ENCODE data around the gene TMPRSS4. TPM values are rescaled to one million over a fixed set of nuclear protein-coding genes. Genes with fewer than 3 reads are reported as not detected.

Gene TMPRSS4
- total and polyA plus RNA-seq, 2 experiments from 2014 or later: not detected

DNA sequence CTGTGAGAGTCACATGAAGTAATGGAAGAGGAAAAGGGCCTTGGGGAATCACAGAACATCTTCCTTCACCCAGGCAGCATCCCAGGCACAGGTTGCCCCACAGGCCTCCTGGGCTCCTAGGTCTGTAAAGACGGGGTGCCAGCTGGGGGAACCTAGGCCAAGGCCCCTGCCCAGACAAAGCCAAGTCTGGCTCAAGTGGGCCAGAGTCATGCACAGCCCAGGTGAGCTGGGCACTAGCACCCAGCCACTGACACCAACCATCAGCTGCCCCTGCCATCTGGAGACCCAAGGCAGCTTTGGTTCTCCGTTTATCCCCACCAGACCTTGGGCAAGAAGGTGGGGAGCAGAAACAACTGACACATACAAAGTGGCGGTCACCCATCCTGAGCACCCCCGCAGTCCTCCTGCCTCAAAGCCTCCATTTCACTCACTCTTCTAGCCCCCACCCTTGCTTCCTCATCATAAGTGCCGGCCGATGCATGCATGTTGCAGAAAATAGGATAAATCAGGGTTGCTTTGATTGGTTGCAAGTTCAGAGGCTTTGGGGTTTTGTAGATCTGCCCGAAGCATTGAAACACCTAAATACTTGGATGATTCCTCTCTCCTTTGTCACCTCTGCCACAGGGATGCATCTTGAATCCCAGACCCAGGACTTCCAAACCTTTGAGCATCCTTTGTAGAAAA, 26.5 kb upstream of the TMPRSS4 start:
- TF ChIP-seq EZH2 (IDR thresholded peaks at IDR 0.05; ENCODE audit: insufficient read depth, poor library complexity, severe bottlenecking) (no peak), EZH2phosphoT487 (IDR thresholded peaks at IDR 0.05; ENCODE audit: insufficient read depth, low read depth) (no peak)
- no peak for DNase-seq
- H3K27ac ChIP-seq: no peak overlapping the region
- H3K9me3 ChIP-seq (ENCODE audit: low read depth): no peaks in the 10 kb centered on the region
- no peaks in the 10 kb centered on the region for H3K79me2 ChIP-seq (ENCODE audit: insufficient read depth)
- H3K36me3 ChIP-seq (ENCODE audit: low read depth): no peaks in the 10 kb centered on the region
- H3K4me1 ChIP-seq (ENCODE audit: insufficient read depth): no peaks in the 10 kb centered on the region
- H3K9ac ChIP-seq: no peak overlapping the region
- no peaks in the 10 kb centered on the region for H3F3A ChIP-seq (ENCODE audit: insufficient read depth)
- H4K20me1 ChIP-seq (ENCODE audit: insufficient read depth): no peaks in the 10 kb centered on the region
- peaks cover 12% of the 10 kb centered on the region for H3K27me3 ChIP-seq (replicated peaks; ENCODE audit: insufficient read depth)
- in situ Hi-C loops (cut with MboI): loop anchor here (10.0 kb wide), 1 partner anchor 216 kb away; no protein-coding TSS in a partner anchor
- no peak overlapping the region for H2AFZ ChIP-seq
- no peak overlapping the region for H3K4me3 ChIP-seq
- 55 to 59% methylated on average over 7 of the region's 7 CpGs for WGBS, 2 experiments (ENCODE audit: low coverage in 1 of 2, low lambda C conversion rate in 2 of 2, missing lambda C conversion rate in 2 of 2)
- H3K9me2 ChIP-seq (ENCODE audit: insufficient read depth): no peaks in the 10 kb centered on the region
- H3K4me2 ChIP-seq (ENCODE audit: unreplicated experiment): no peak overlapping the region

- Histone ChIP-seq H3K4me2 (ENCODE audit: unreplicated experiment) (no peak overlapping the region), H3K4me1 (ENCODE audit: insufficient read depth) (no peaks in the 10 kb centered on the region), H2AFZ (no peak overlapping the region), H3K9me3 (ENCODE audit: low read depth) (no peaks in the 10 kb centered on the region), H3K79me2 (ENCODE audit: insufficient read depth) (no peaks in the 10 kb centered on the region), H3K9ac (no peak overlapping the region), H3K9me2 (ENCODE audit: insufficient read depth) (no peaks in the 10 kb centered on the region), H3K4me3 (no peak overlapping the region), H3K36me3 (ENCODE audit: low read depth) (no peaks in the 10 kb centered on the region), H3K27me3 (replicated peaks; ENCODE audit: insufficient read depth) (peaks cover 12% of the 10 kb centered on the region), H4K20me1 (ENCODE audit: insufficient read depth) (no peaks in the 10 kb centered on the region), H3F3A (ENCODE audit: insufficient read depth) (no peaks in the 10 kb centered on the region), H3K27ac (no peak overlapping the region)
- no peak for DNase-seq
- 33 to 43% methylated on average over 7 of the region's 7 CpGs for WGBS, 2 experiments (ENCODE audit: low coverage in 1 of 2, low lambda C conversion rate in 2 of 2, missing lambda C conversion rate in 2 of 2)
- TF ChIP-seq EZH2 (IDR thresholded peaks at IDR 0.05; ENCODE audit: insufficient read depth, poor library complexity, severe bottlenecking): no peak
- no peak for TF ChIP-seq EZH2phosphoT487 (IDR thresholded peaks at IDR 0.05; ENCODE audit: insufficient read depth, low read depth)
- in situ Hi-C loops (cut with MboI): loop anchor here (10.0 kb wide), 1 partner anchor 216 kb away; no protein-coding TSS in a partner anchor
Observed at GRCh38 chr11:118051136-118051610, 25.7 kb upstream of the TMPRSS4 start.

DNA sequence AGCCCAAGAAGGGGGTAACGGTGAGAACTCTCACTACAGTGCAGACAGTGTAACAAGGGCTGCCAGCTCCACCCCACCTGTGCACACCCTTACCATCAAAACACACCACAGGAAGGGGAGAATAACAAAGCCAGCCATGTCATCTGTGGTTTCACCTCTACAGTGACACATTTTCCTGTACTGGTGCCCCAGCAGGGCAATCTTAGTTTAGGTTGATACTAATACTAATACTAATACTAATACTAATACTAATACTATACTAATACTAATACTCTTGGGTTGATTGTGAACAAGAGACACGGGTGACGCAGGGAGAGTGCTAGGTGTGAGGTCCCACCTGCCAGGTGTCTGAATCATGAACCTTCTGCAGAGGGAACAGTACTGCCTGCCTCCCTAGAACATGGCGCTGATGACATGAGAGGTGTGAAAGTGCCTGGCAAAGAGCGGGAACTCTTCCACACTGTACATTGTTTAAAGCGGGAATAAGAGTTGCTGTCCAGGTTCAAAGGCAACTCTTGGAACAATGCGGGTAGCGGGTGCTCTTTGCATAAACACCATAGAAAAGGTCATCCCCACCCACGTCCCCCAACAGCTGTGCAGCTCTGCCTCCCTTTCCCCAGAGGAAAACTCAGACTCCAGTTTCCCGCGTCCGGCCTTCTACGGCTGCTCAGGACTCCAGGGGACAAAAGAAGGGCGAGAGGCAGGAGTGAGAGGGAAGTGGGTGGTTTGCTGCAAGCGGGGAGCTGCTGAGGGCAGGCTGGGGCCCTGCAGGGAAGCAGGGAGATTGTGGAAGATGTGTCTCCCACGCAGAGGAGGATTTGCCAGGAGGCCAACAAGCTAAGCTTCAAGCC, 25.0 kb upstream of the TMPRSS4 start:
- no peak for DNase-seq
- no peaks in the 10 kb centered on the region for H3K9me3 ChIP-seq (ENCODE audit: low read depth)
- H3K4me2 ChIP-seq (ENCODE audit: unreplicated experiment): no peak overlapping the region
- H3K4me3 ChIP-seq: no peak overlapping the region
- no peak for TF ChIP-seq EZH2phosphoT487 (IDR thresholded peaks at IDR 0.05; ENCODE audit: insufficient read depth, low read depth)
- TF ChIP-seq EZH2 (IDR thresholded peaks at IDR 0.05; ENCODE audit: insufficient read depth, poor library complexity, severe bottlenecking): no peak
- in situ Hi-C loops (cut with MboI): loop anchor here (10.0 kb wide), 1 partner anchor 217 kb away; no protein-coding TSS in a partner anchor
- no peaks in the 10 kb centered on the region for H3F3A ChIP-seq (ENCODE audit: insufficient read depth)
- no peak overlapping the region for H2AFZ ChIP-seq
- 60% methylated on average over 16 of the region's 16 CpGs for WGBS, 2 experiments (ENCODE audit: low coverage in 1 of 2, low lambda C conversion rate in 2 of 2, missing lambda C conversion rate in 2 of 2)
- H3K27me3 ChIP-seq (replicated peaks; ENCODE audit: insufficient read depth): peaks cover 6% of the 10 kb centered on the region; the same call in 1 of the 2 replicates
- no peaks in the 10 kb centered on the region for H3K36me3 ChIP-seq (ENCODE audit: low read depth)
- H3K79me2 ChIP-seq (ENCODE audit: insufficient read depth): no peaks in the 10 kb centered on the region
- no peak overlapping the region for H3K9ac ChIP-seq
- H3K4me1 ChIP-seq (ENCODE audit: insufficient read depth): no peaks in the 10 kb centered on the region
- no peak overlapping the region for H3K27ac ChIP-seq
- no peaks in the 10 kb centered on the region for H3K9me2 ChIP-seq (ENCODE audit: insufficient read depth)
- no peaks in the 10 kb centered on the region for H4K20me1 ChIP-seq (ENCODE audit: insufficient read depth)

- WGBS, 2 experiments (ENCODE audit: low coverage in 1 of 2, low lambda C conversion rate in 2 of 2, missing lambda C conversion rate in 2 of 2): 50 to 53% methylated on average over 13 of the region's 13 CpGs
- no peaks in the 10 kb centered on the region for H3K4me1 ChIP-seq (ENCODE audit: insufficient read depth)
- in situ Hi-C loops (cut with MboI): loop anchor here (10.0 kb wide), 1 partner anchor 218 kb away; no protein-coding TSS in a partner anchor
Observed at GRCh38 chr11:118052581-118053206, 24.2 kb upstream of the TMPRSS4 start.

More at GRCh38 chr11:118052581-118053206, 24.2 kb upstream of the TMPRSS4 start:
- Histone ChIP-seq H3K9ac (no peak overlapping the region), H3K36me3 (ENCODE audit: low read depth) (no peaks in the 10 kb centered on the region), H3K27ac (no peak overlapping the region), H3K79me2 (ENCODE audit: insufficient read depth) (no peaks in the 10 kb centered on the region), H2AFZ (no peak overlapping the region), H3K4me3 (no peak overlapping the region), H4K20me1 (ENCODE audit: insufficient read depth) (no peaks in the 10 kb centered on the region), H3K9me2 (ENCODE audit: insufficient read depth) (no peaks in the 10 kb centered on the region), H3K27me3 (replicated peaks; ENCODE audit: insufficient read depth) (no peaks in the 10 kb centered on the region), H3K9me3 (ENCODE audit: low read depth) (no peaks in the 10 kb centered on the region), H3F3A (ENCODE audit: insufficient read depth) (no peaks in the 10 kb centered on the region), H3K4me2 (ENCODE audit: unreplicated experiment) (no peak overlapping the region)
- no peak for DNase-seq
- TF ChIP-seq EZH2phosphoT487 (IDR thresholded peaks at IDR 0.05; ENCODE audit: insufficient read depth, low read depth) (no peak), EZH2 (IDR thresholded peaks at IDR 0.05; ENCODE audit: insufficient read depth, poor library complexity, severe bottlenecking) (no peak)
